Mucosa of descending colon (tissue), 3 donors: ENCODE data around the gene PTPRM. TPM values are rescaled to one million over a fixed set of nuclear protein-coding genes. Genes with fewer than 3 reads are reported as not detected.

Source experiments
- ATAC-seq: fragments of 200-7000 bp; cut with Tn5 transposase; one replicate; pipeline ENCODE4 v1.9.1; 2020; ENCODE audit warnings: mild to moderate bottlenecking, moderate library complexity
- DNase-seq, 3 donors: peaks; one replicate each; pipeline ENCODE4 v3.0.0-alpha.2; 2020
- H3K36me3 ChIP-seq: fragments of 200-600 bp; one replicate; pipeline ENCODE4 v1.8.0; 2021; ENCODE audit warnings: low read depth, mild to moderate bottlenecking
- H3K4me1 ChIP-seq: fragments of 200-600 bp; one replicate; pipeline ENCODE4 v1.8.0; 2021; ENCODE audit warnings: low read depth, mild to moderate bottlenecking
- H3K4me3 ChIP-seq: fragments of 200-600 bp; one replicate; pipeline ENCODE4 v1.8.0; 2021; ENCODE audit warnings: mild to moderate bottlenecking
- H3K9me3 ChIP-seq: fragments of 200-600 bp; one replicate; pipeline ENCODE4 v1.8.0; 2021; ENCODE audit warnings: mild to moderate bottlenecking
- CTCF ChIP-seq: fragments of 200-600 bp; IDR thresholded peaks from one replicate; pipeline ENCODE4 v1.8.0; 2022; ENCODE audit warnings: antibody characterized with exemption, mild to moderate bottlenecking
- intact Hi-C, 2 donors: fragments of 100-400 bp; cut with DNase I in 1 of 2; cut with micrococcal nuclease in 1 of 2; formaldehyde crosslinking; loops; one replicate each; pipeline versions ENCODE4 v1.11.0 to v1.11.1; 2022; cut with DNase I, micrococcal nuclease
- total RNA-seq, 3 donors: library from RNA; stranded (reverse); fragmentation: NEBNext Ultra II Directional in 2 of 3; extraction: Animal tissue kit (Norgen Biotek cat#: 25700) in 2 of 3; gene quantifications; one replicate each; pipeline versions ENCODE4 v1.2.1 to v1.2.4, GENCODE V29; 2021 to 2023
- donor health status: DM: no; HTN: no; CAD: no; lungs with moderate emphysema.
- donor health status: DM: no; HTN: no; CAD: no.
- donor health status: DM: no; HTN: yes; CAD: no.

PTPRM gene
- total RNA-seq, 3 donors from 2014 or later, result 15.3 to 41.1 (median 19.6) TPM

- no peak overlapping the region for H3K4me3 ChIP-seq
- no peak for TF ChIP-seq CTCF
- H3K4me1 ChIP-seq, result no peaks in the 10 kb centered on the region
- no peak for ATAC-seq
- no peak for DNase-seq
- no peaks in the 10 kb centered on the region for H3K9me3 ChIP-seq
- intact Hi-C loops, result no loop called here
- no peaks in the 10 kb centered on the region for H3K36me3 ChIP-seq
Measured at GRCh38 chr18:8385400-8385799, 818.3 kb downstream of the PTPRM start.

GRCh38 chr18:8386669-8387380, 819.7 kb downstream of the PTPRM start:
- H3K4me3 ChIP-seq, result no peak overlapping the region
- TF ChIP-seq CTCF, result no peak
- no peaks in the 10 kb centered on the region for H3K36me3 ChIP-seq
- ATAC-seq, result no peak
- no peaks in the 10 kb centered on the region for H3K9me3 ChIP-seq
- no peak for DNase-seq
- H3K4me1 ChIP-seq, result no peaks in the 10 kb centered on the region
- intact Hi-C loops, result no loop called here

GRCh38 chr18:8389391-8390340, 822.5 kb downstream of the PTPRM start:
- TF ChIP-seq CTCF, result peak; percentile 45
- intact Hi-C loops, result no loop called here
- H3K9me3 ChIP-seq, result no peaks in the 10 kb centered on the region
- DNase-seq (peak in 2 of 3 donors; percentile 78 to 84), ATAC-seq (peak; percentile 85)
- no peaks in the 10 kb centered on the region for H3K36me3 ChIP-seq
- H3K4me3 ChIP-seq, result no peak overlapping the region
- H3K4me1 ChIP-seq, result no peaks in the 10 kb centered on the region

- DNase-seq, result no peak
- ATAC-seq, result no peak
- Histone ChIP-seq H3K4me1 (no peaks in the 10 kb centered on the region), H3K36me3 (no peaks in the 10 kb centered on the region), H3K9me3 (no peaks in the 10 kb centered on the region), H3K4me3 (no peak overlapping the region)
- no peak for TF ChIP-seq CTCF
- intact Hi-C loops, result no loop called here
Measured at GRCh38 chr18:8391068-8391467, 824.0 kb downstream of the PTPRM start.

GRCh38 chr18:8396254-8396653, 829.1 kb downstream of the PTPRM start:
- H3K4me3 ChIP-seq, result no peak overlapping the region
- TF ChIP-seq CTCF, result no peak
- H3K9me3 ChIP-seq, result no peaks in the 10 kb centered on the region
- H3K36me3 ChIP-seq, result no peaks in the 10 kb centered on the region
- intact Hi-C loops, result no loop called here
- no peaks in the 10 kb centered on the region for H3K4me1 ChIP-seq
- DNase-seq (no peak), ATAC-seq (no peak)
